Cardiac muscle cell (in vitro differentiated cells and primary cell): ENCODE data around the gene CELF1. TPM values are rescaled to one million over a fixed set of nuclear protein-coding genes. Genes with fewer than 3 reads are reported as not detected.

Experiments
- DNase-seq, 2 donors: peaks; one replicate each; pipeline versions ENCODE4 v3.0.0 to v3.0.0-alpha.2; 2010 to 2017; ENCODE audit warnings: low read depth in 1 of 2, low spot score in 1 of 2
- H3K27ac ChIP-seq: fragments of 200-600 bp; sonication (generic); 2 replicates; pipeline ENCODE4 v1.5.1; 2016
- H3K27me3 ChIP-seq: fragments of 200-600 bp; sonication (generic); 2 replicates; pipeline ENCODE4 v1.6.0; 2016; ENCODE audit warnings: control low read depth
- H3K36me3 ChIP-seq: fragments of 200-600 bp; sonication (generic); 2 replicates; pipeline ENCODE4 v1.5.1; 2016; ENCODE audit warnings: control low read depth
- H3K4me1 ChIP-seq: fragments of 200-600 bp; sonication (generic); 2 replicates; pipeline ENCODE4 v1.8.1; 2017; ENCODE audit warnings: low read depth, mild to moderate bottlenecking, mixed run types
- H3K4me3 ChIP-seq: fragments of 200-600 bp; sonication (generic); 2 replicates; pipeline ENCODE4 v1.5.1; 2016; ENCODE audit warnings: mild to moderate bottlenecking
- H3K9me3 ChIP-seq: fragments of 200-600 bp; sonication (generic); 2 replicates; pipeline ENCODE4 v1.5.1; 2017; ENCODE audit warnings: low read depth, mild to moderate bottlenecking, control low read depth
- polyA plus RNA-seq: library from polyadenylated mRNA; unstranded; fragments of >200 nt; fragmentation: Nextera tagmentation; extraction: Ambion mirVana; gene quantifications from 2 replicates; pipeline ENCODE4 v1.2.1, GENCODE V29; 2016
- total RNA-seq: library from RNA; depleted of rRNA; stranded (reverse); fragments of >200 nt; gene quantifications from 2 replicates; pipeline ENCODE4 v1.2.3, GENCODE V29; 2016
- TF ChIP-seq, protein P1 (sequence below): IDR thresholded peaks from 2 replicates; pipeline ENCODE4 v1.5.1; 2012; ENCODE audit warnings: low read depth, mild to moderate bottlenecking, low read length

Gene CELF1
- total and polyA plus RNA-seq, 2 experiments from 2014 or later: 98.9 to 178 TPM

DNA sequence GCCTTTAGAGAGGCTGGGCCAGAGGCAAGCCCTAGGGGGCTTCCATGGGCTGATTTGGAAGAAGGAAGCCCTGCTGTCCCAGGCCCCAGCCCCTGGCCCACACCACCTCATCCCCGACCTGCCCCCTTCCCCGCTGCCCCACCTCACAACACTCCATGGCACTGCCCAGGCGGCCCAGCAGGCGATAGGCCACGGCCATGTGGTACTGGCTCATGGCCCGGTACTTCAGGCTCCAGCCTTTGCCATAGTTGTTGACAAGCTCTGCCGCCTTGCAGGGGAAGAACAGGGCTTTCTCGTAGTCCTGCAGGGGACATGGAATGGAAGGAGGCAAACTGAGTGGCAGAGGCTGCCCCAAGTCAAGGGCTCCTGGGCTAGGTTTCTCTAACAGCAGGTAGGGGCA is 110.4 kb downstream of the CELF1 start:
- DNase-seq: no peak
- Histone ChIP-seq H3K36me3 (no peaks in the 10 kb centered on the region), H3K4me1 (no peaks in the 10 kb centered on the region), H3K27ac (no peak overlapping the region), H3K27me3 (no peaks in the 10 kb centered on the region), H3K4me3 (no peak overlapping the region), H3K9me3 (no peaks in the 10 kb centered on the region)
- TF ChIP-seq, protein P1, sequence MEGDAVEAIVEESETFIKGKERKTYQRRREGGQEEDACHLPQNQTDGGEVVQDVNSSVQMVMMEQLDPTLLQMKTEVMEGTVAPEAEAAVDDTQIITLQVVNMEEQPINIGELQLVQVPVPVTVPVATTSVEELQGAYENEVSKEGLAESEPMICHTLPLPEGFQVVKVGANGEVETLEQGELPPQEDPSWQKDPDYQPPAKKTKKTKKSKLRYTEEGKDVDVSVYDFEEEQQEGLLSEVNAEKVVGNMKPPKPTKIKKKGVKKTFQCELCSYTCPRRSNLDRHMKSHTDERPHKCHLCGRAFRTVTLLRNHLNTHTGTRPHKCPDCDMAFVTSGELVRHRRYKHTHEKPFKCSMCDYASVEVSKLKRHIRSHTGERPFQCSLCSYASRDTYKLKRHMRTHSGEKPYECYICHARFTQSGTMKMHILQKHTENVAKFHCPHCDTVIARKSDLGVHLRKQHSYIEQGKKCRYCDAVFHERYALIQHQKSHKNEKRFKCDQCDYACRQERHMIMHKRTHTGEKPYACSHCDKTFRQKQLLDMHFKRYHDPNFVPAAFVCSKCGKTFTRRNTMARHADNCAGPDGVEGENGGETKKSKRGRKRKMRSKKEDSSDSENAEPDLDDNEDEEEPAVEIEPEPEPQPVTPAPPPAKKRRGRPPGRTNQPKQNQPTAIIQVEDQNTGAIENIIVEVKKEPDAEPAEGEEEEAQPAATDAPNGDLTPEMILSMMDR: no peak

DNA sequence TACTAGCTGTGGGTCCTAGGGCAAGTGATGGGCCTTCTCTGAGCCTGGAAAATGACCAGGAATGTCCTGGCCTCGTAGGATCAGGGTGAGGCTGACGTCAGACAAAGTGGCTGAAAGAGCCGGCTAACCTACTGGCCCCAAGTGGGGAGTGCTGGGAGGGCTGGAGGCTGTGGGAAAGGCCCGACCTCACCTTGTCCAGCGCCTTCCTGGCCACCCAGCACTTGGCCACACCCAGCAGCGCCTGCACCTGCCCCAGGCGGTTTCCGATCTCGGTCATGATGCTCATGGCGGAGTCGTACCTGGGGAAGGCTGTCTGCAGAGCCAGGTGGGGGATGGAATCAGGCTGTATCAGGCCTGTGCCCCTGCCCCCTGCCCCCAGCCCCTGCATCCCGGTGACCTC is 111.5 kb downstream of the CELF1 start:
- Histone ChIP-seq H3K9me3 (no peaks in the 10 kb centered on the region), H3K36me3 (no peaks in the 10 kb centered on the region), H3K4me3 (no peak overlapping the region), H3K27me3 (no peaks in the 10 kb centered on the region), H3K27ac (no peak overlapping the region), H3K4me1 (no peaks in the 10 kb centered on the region)
- TF ChIP-seq, protein P1: no peak
- DNase-seq: no peak

DNA sequence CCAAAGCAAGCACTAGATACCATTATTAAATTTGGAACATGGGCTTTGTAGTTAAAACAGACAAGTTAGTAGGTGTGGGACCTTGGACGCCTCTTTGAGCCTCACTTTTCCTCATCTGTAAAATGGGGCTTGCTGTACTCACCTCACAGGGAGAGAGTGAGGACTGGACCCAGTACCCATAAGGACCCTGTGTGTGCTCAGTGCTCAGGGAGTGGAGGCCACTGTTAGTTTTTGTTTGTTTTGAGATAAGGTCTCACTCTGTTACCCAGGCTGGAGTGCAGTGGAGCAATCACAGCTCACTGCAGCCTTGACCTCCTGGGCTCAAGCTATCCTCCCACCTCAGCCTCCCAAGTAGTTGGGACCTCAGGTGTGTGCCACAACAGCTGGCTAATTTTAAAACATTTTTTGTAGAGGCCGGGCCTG is 112.9 kb downstream of the CELF1 start:
- Histone ChIP-seq H3K9me3 (no peaks in the 10 kb centered on the region), H3K27ac (no peak overlapping the region), H3K4me1 (no peaks in the 10 kb centered on the region), H3K4me3 (no peak overlapping the region), H3K36me3 (no peaks in the 10 kb centered on the region), H3K27me3 (no peaks in the 10 kb centered on the region)
- TF ChIP-seq, protein P1: no peak
- no peak for DNase-seq

DNA sequence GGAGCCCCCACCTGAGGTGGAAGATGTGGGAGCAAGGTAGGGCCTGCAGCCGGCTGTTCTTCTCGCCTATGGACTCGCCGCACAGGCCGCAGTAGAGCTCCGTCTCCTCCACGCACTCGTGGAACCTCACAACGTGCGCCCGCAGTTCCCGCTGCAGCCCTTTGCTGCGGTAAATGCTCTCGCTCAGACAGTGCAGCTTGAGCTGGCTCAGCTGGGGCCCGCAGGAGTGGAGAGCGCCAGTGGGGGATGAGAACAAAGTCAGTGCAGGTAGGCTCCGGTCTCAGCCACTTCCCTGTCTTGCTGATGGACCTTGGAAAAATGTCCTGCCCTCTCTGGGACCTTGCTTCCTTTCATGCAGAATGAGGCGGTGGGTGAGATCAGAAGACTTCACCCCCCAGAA is 114.2 kb downstream of the CELF1 start:
- Histone ChIP-seq H3K27ac (no peak overlapping the region), H3K9me3 (no peaks in the 10 kb centered on the region), H3K4me1 (no peaks in the 10 kb centered on the region), H3K4me3 (no peak overlapping the region), H3K36me3 (no peaks in the 10 kb centered on the region), H3K27me3 (no peaks in the 10 kb centered on the region)
- TF ChIP-seq, protein P1: no peak
- no peak for DNase-seq

DNA sequence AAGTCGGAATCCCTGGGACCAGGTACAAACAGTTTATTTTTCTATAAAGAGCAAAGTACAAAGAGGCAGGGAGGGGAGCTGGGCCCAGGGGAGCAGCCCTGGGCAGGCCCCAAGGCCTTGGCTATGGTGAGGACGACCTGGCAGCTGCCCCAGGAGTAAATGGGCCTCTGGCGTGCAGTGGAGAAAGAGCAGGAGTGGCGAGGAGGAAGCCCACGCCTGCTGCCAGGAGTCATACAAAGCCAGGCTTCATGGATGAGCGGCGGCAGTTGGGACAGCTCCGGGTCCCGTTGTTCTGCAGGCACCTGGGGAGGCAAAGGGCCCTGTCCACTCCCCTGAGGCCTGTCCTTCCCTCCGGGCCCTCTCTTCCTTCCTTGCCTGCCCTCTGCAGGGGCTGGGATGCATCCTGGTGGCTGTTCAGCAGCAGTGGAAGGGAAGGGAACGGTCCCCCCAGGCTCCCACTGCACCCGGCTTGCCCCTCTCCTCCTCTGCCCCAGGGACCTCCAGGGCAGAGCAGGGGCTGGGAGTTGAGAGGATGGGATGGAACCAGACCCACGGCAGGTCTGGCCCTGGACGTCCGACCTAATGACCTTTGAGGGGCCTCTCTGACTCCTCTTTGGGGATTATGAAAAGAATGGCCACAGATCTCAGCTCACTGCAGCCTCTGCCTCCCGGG is 115.0 kb downstream of the CELF1 start:
- TF ChIP-seq, protein P1: no peak
- no peak for DNase-seq
- H3K4me1 ChIP-seq: no peaks in the 10 kb centered on the region
- H3K27ac ChIP-seq: no peak overlapping the region
- no peaks in the 10 kb centered on the region for H3K9me3 ChIP-seq
- no peak overlapping the region for H3K4me3 ChIP-seq
- no peaks in the 10 kb centered on the region for H3K27me3 ChIP-seq
- no peaks in the 10 kb centered on the region for H3K36me3 ChIP-seq
